NCI-H526 treated with DMSO at 0.1 percent for 48 hours (cell line): ENCODE results near the gene NEUROD2.

Experiments used
- DNase-seq: peaks from one replicate; lab custom pipeline; 2025; lab: John Stamatoyannopoulos, UW

Gene NEUROD2

DNA sequence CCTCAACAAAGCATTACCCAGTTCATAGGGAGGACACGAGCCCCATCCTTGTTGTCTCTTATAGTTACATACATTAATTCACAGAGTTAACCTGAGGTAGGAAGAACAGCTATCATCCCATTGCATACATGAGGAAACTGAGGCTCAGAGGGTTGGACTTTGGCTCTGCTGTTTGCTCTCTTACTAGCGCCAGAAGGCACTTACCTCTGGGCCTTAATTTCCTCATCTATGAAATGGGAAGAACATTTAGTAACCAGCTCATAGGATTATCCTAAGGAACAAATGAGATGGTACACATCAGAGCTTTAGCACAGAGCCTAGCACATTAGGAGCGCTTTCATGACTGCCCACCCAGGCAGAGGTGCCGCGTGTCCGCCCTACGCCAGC, 27.6 kb downstream of the NEUROD2 start:
- no peak for DNase-seq

DNA sequence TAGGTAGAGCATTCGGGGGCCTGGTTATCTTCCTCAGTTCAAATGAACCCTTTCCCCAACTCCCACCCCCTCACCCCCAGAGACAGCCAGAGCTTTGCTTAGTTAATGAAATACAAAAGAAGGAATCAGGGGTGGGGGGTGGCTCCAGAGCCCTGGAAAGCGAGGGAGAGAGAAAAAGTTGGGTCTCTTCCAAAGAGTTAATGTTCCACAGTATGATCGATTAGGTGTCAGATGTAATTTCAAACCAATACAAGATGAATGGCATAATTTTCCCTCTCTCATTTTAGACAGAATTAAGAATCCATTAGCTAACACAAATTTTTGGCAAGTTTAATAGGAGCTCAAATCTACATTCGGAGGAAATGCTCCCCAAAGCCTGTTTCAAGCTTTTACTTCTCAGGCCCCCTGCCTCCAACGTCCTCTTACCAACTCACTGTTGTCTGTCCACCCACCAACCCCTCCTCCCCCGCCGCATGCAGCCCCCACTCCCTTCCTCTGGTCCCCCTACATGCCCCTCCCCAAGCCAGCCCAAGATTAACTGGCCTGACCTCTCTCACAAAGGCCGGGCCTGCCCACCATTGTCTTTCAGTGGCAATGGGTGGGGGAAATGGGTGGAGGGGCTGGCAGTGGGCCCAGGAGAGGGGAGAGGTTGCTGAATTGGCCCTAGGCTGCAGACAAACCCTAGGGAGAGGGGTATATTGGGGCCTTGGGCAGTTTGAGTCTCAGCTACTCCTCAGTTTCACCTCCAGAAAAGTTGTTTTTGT, 28.2 kb downstream of the NEUROD2 start:
- DNase-seq: no peak

DNA sequence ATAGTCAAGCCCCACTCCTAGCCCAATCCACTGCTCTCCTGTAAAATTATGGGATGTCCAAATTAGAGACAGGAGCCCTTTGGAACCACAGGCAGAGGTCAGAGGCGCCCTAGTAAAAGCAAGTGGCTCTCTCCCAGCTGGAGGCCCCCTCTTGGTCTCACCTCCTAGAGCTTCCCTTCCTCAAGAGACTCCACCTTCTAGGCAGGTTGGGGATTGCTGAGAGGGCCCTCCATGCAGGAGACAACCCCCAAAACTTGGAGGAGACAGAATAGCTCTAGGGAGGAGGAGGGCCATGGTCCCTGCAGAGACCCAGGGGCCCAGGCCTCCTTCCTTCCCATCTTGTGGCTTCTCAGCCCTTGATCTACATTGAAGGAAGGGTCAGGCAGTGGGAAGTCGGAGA, 29.4 kb downstream of the NEUROD2 start:
- no peak for DNase-seq

DNA sequence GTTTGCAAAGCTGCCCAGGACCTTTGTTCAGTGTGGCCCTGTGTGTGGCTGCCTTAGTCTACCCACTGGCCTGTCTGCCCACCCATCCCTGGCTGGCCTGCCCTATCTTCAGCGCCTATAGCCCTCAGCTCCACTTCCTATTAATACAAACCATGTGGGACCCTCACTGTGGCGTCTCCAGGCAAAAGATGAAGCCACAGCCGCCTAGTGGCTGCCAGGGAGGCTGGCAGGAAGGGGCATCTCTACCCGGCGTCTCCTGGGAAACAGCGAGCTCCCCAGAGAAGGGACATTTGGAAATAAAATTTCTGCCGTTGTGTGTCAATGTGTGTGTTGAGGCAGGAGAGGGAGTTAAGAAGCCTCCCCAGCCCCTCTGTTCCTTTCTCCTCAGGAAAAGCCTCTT, 31.5 kb downstream of the NEUROD2 start:
- no peak for DNase-seq

DNA sequence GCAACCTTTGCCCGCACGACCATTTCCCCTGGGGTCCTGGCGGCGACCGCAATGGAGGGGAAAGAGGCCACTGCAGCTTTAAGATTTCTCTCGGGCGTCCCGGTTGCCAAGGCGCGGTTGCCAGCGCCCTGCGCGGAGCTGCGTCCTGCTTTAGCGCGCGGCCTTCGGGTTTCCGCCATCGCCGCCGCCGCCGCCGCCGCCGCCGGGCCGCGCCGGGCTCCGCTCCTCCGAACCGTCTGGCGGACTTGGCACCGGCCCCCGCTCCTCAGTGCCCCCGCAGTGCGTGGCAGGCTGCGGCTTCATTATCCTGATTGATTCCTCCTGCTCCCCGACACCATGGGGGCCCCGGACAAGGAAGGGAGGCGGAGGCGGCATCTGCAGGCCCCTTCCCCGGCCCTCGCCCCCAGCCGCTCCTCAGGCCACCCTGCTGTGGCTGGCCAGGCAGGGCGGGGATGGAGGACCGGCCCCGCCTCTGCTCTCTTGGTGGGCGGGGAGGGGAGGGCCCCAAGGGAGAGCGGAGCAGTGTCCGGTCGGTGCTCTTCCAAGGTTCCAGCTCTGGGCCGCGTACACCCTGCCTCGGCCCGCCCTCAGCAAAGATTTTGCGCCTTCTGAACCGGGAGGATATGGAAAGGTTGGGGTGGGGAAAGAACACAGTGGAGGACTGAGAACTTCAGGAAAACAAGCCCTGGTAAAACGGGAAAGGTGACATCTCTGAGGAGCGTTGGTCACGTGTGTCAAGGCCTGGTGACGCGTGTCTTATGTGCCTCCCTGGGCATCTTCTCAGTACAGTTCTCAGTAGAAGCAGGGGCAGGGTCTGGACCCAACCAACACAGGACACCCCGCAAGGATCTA, 34.0 kb downstream of the NEUROD2 start:
- DNase-seq: peak; percentile 22

DNA sequence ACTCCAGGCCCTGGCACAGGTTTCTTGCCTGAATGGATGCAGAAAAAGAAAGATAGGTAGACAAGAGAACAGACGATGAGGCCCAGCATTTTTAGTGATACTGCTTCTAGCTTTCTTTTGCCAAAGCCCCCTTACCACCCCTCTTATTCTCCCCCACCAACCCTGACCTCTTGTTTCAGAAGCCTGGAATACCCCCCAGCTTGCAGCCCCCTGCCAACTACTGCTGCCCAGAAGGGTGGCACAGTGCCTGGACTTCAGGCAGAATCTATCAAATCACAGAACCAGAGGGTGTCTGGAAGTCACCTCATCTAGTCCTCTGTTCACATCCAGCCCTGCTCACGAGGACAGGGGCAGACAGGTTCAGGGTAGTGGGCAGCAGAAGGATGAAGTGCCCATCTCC, 35.6 kb downstream of the NEUROD2 start:
- DNase-seq: no peak

DNA sequence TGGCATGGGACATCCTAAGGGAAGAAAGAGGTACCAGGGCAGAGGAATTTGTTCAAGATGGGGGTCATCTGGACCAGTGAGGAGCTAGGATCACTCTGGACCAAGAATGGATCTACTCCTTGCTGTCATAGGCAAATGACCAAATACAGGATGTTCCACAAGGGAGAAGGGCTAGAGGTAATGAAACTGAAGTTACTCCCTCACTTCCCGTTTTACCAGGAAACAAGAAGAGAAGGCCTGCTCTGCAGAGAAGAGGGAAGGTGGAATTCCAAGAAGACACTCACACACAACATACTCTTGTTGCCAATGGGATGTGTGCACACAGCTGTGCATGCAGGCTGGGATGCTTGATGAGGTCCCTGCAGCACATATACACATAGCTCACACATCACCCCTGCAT, 38.6 kb downstream of the NEUROD2 start:
- DNase-seq: no peak

DNA sequence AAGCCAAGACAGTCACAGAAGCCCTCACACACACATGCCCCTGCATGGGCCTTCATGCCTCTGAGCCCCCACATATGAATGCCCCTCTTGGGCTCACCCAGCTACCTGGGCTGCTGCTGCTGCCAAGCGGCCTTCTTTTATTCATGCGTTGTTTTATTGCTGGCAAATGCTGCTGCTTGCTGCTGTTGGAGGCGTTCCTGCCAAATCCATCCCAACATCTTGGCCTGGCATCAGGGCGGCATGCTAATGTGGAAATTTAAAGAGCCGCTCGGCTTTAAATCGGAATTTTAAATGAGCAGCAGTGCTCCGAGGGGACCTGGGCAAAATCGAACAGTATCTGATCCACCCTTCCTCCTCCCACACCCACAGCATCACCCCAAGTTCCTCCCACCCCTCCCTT, 39.0 kb downstream of the NEUROD2 start:
- DNase-seq: no peak

DNA sequence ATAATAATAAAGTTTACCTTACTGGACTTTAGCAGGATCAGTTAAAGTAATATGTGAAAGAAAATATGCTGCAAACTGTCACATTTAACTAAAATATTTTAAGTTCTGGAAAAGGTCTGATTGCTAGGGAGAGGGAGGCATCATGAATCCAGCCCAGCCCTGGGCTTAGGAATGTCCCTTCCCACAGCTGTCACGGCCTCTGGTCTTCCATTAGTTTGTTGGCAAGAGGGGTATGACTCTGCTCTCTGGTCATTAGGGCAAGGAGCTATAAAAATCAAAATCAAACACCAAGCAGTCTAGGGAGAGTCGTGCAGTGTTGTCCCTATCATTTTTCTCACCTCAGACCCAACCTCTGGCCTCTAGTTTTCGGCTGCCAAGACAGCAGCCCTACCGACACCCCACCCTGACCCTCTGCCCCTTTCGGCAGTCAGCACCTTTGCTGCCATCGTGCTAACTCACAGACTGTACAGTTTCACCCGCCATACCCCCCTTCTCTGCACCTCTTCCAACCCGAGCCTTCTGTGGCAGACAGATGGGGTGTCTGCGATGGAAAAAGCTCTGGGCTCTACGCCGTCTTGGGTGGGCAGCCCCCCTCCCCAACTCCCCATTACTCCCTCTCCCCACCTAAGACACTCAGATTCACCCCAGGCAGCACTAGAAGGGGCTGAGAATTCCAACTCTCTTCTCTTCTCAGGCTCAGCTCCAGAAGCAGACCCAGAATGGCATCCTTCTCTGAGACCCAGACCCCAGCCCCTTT, 41.4 kb downstream of the NEUROD2 start:
- DNase-seq: no peak

DNA sequence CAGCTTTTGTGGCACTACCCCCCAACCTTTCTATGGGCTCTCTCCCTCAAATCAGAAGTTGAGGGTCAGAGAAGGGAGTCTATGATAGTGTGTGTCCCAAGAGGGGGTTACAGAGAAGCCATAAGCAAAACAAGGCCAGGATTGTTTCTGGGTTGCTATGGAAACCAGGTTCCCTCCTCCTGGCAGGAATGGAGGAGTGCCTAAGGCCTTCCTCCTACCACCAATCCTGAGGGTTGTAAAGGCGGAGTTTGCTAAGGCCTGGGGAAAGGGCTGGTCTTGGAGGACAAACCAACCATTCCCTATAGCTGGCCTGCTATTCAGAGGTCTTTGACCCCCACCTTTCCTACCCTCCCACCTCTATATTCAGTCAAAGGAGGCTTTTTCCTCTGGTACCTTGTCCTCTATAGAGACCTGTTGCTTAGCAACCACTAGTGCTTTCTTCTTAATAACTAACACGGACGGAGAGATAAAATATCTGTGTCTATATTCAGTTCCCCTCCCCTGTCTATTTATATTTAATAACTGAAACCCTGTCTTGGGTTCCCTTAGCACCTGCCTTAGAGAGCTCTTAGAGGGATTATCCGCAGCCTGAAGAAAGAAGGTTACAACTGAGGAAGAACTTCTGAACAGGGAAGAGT, 43.4 kb downstream of the NEUROD2 start:
- no peak for DNase-seq

DNA sequence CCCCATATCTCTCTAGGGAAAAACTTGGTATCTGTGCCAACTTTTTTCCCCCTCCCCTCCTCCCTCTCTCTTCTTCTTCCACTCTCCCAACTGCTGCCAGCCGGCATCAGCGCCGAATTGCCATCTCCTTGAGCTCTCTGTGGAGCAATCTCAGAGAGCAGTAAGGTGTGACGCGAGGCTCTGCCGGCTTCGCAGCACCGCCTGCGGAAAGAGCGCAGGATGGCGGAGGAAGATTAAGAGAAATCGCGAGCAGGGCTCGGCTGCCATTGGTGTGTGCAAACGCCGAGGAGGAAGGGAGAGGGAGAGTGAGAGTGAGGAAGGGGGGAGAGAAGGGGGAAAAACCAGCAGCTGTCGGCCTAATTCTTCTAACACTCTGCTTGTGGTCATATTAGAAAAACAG, 44.2 kb downstream of the NEUROD2 start:
- DNase-seq: no peak

DNA sequence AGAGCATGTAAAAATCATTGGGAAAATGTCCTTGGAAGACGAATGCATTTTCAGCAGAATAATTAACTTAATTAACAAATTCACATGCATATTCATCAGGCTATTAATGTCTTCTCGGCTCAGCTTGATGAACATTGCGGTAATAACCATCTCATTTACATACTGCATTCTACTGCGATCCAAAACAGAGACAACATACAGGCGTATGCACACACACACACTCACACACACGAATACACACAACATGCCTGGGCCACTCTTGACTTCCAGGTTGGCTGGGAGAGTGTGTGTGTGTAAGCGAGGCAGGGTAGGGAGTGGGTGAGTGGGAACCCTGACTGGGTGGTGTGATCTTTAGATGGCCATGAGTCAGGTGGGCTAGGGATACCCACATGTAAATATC, 44.7 kb downstream of the NEUROD2 start:
- DNase-seq: no peak

DNA sequence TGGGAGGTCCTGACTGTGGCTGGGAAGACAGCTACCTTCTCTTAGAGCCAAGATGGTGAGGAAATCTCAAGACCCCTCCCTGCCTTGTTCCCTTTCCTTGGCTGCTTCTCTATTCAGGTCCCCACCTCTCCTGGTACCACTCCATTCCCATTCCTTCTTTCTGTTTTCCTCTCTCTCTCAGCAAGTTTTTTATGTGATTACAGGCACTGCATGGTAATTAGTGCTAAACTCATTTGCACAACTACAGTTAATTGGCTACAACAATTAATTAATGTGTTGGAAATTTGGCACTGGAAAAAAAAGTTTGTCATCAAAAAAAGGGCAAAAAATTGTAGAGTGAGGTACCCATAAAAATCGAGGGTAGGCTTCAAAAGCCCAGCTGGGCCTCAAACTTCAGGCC, 45.3 kb downstream of the NEUROD2 start:
- DNase-seq: no peak

DNA sequence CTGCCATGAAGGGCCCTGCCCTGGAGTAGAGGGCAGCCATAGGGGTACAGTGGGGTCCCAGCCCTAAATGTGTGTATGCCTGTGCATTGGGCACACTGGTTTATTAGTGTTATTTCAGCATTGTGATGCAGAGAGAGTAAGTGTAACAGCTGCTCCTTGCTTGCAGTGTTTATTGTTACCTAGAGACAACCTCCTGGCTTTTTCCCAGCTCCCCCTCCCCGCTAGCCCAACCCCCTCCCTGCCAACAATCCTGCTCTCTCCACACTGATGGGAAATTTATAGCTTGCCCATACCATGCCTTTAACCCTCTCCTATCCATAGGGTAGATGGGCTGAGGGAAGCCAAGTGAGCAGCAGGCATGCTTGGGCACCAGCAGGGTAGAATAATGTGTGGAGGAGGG, 51.3 kb downstream of the NEUROD2 start:
- DNase-seq: no peak

DNA sequence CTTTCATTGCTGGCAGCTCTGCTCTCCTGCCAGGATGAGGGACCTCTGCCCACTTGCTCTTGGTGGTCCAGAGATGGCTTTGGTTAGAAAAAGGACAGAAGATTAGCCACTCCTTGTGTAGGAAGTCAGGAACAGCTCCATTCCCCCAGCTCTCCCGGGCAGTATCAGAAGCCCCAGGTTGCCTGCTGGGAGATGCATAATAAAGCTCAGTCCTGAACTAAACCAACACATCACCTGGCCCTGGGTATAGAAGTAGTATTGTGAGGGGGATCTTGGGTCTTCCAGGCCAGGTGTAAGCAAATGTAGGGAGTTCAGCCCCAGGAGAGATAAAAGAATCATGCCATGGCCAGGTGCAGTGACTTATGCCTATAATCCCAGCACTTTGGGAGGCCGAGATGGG, 52.4 kb downstream of the NEUROD2 start:
- DNase-seq: peak; percentile 28
